Heart left ventricle (tissue), 13 donors: ENCODE measurements around the gene SUPT20H.

ENCODE experiments used
- POLR2A ChIP-seq, 2 donors: fragments of 450-650 bp; IDR thresholded peaks; one replicate each; pipeline ENCODE4 v1.6.1; 2017; ENCODE audit warnings: antibody characterized with exemption in 2 of 2, mild to moderate bottlenecking in 2 of 2, moderate library complexity in 2 of 2
- TF ChIP-seq, protein P1 (sequence below), 12 donors: fragments of 200-600 bp; sonication (generic) in 4 of 12; IDR thresholded peaks; one replicate each; pipeline versions ENCODE4 v1.5.0 to v1.8.0; 2018 to 2022; ENCODE audit warnings: antibody characterized with exemption in 12 of 12, mild to moderate bottlenecking in 5 of 12
- donor health status: ischemic (EF 13 %, LVEDD 7.1; RV severe dilation, severe dysfunction).
- donor health status: DM: no; HTN: yes; CAD: no.
- donor health status: DM: no; HTN: no; CAD: no.
- donor health status: ischemic (EF 25% LVEDD 6.9; RV normal size, moderate dysfunction).
- donor health status: ischemic (EF 25% LVEDD 5.7; RV mildly dilated, moderate dysfunction).
- donor health status: ischemic (EF 35%, LVEDD 5.7; RV mildly dilated, moderate dysfunction).
- donor health status: nonischemic (EF 11% LVEDD 7.7; RV severe dilation, severe dysfunction).
- donor health status: DM: yes; HTN: yes; CAD: no.
- donor health status: PGD.
- donor health status: ischemic (EF 29% LVEDD 5.4; RV normal size, mild dysfunction).
- donor health status: nonischemic (EF 23%, LVEDD 6.1; RV moderate dilation, normal function).

DNA sequence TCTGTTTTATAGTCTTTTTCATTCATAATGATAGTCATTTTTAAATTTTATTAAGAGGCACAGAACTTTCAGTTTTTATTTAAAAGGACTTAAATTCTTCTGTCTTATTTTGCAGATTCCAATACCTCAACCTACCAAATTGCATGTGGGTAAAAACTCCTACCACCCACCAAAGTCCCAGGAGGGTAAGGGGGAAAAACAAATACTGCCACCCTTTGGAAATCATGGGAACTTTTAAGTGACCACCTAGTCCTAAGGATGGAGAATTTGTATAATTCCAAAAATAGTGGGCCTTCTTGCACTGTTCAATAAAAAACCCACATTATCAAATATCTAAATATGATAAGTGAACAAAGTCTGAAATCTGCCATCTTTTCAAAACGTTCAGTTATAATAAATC lies 9.7 kb downstream of the SUPT20H start:
- TF ChIP-seq, protein P1, sequence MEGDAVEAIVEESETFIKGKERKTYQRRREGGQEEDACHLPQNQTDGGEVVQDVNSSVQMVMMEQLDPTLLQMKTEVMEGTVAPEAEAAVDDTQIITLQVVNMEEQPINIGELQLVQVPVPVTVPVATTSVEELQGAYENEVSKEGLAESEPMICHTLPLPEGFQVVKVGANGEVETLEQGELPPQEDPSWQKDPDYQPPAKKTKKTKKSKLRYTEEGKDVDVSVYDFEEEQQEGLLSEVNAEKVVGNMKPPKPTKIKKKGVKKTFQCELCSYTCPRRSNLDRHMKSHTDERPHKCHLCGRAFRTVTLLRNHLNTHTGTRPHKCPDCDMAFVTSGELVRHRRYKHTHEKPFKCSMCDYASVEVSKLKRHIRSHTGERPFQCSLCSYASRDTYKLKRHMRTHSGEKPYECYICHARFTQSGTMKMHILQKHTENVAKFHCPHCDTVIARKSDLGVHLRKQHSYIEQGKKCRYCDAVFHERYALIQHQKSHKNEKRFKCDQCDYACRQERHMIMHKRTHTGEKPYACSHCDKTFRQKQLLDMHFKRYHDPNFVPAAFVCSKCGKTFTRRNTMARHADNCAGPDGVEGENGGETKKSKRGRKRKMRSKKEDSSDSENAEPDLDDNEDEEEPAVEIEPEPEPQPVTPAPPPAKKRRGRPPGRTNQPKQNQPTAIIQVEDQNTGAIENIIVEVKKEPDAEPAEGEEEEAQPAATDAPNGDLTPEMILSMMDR (IDR thresholded peaks at IDR 0.05): no peak
- TF ChIP-seq POLR2A (IDR thresholded peaks at IDR 0.05): no peak
